HG03097 (cell line): Measurements from ENCODE around the gene ALDH3B1.
"Not testable (repeated sequence)": the region's sequence is repeated elsewhere in the genome, so short reads cannot be mapped to it uniquely, and the experiment has no call there.

ENCODE experiments used
- ATAC-seq: cut with Tn5 transposase; IDR thresholded peaks from one replicate; pipeline ENCODE4 v1.9.1; 2021; ENCODE audit not compliant: unreplicated experiment, low FRiP score

ALDH3B1 gene

GRCh38 chr11:68010090-68011041 lies at the start of gene ALDH3B1:
Gene ALDH3B1 (plus strand): TSS chr11:68010327. CDS start chr11:68015298, 4,971 bp downstream.
- no peak for ATAC-seq

GRCh38 chr11:67963217-67963616 lies 46.9 kb upstream of the ALDH3B1 start:
- ATAC-seq: not testable (repeated sequence)

- ATAC-seq: not testable (repeated sequence)
Observed at GRCh38 chr11:67963879-67964278, 46.2 kb upstream of the ALDH3B1 start.

GRCh38 chr11:67964746-67965145 lies 45.4 kb upstream of the ALDH3B1 start:
- ATAC-seq: not testable (repeated sequence)

GRCh38 chr11:67965830-67966348 lies 44.2 kb upstream of the ALDH3B1 start:
- ATAC-seq: not testable (repeated sequence)

GRCh38 chr11:67974746-67975145 lies 35.4 kb upstream of the ALDH3B1 start:
- not testable (repeated sequence) for ATAC-seq

- ATAC-seq: not testable (repeated sequence)
Observed at GRCh38 chr11:67978766-67979418, 31.2 kb upstream of the ALDH3B1 start.

- ATAC-seq: not testable (repeated sequence)
Observed at GRCh38 chr11:67981226-67981625, 28.9 kb upstream of the ALDH3B1 start.

- ATAC-seq: not testable (repeated sequence)
Observed at GRCh38 chr11:67982255-67982857, 27.8 kb upstream of the ALDH3B1 start.

GRCh38 chr11:67983951-67984350 lies 26.2 kb upstream of the ALDH3B1 start:
- no peak for ATAC-seq

GRCh38 chr11:67985302-67985701 lies 24.8 kb upstream of the ALDH3B1 start:
- ATAC-seq: not testable (repeated sequence)

- ATAC-seq: not testable (repeated sequence)
Observed at GRCh38 chr11:67990546-67991346, 19.4 kb upstream of the ALDH3B1 start.

- ATAC-seq: not testable (repeated sequence)
Observed at GRCh38 chr11:67991347-67992121, 18.6 kb upstream of the ALDH3B1 start.

GRCh38 chr11:67993821-67994220 lies 16.3 kb upstream of the ALDH3B1 start:
- not testable (repeated sequence) for ATAC-seq

- not testable (repeated sequence) for ATAC-seq
Observed at GRCh38 chr11:67994387-67994786, 15.7 kb upstream of the ALDH3B1 start.

GRCh38 chr11:67995129-67995528 lies 15.0 kb upstream of the ALDH3B1 start:
- not testable (repeated sequence) for ATAC-seq

- ATAC-seq: not testable (repeated sequence)
Observed at GRCh38 chr11:67995579-67995978, 14.5 kb upstream of the ALDH3B1 start.

GRCh38 chr11:67996051-67996450 lies 14.1 kb upstream of the ALDH3B1 start:
- ATAC-seq: no peak
